BLaER1 treated with 17β-estradiol and CSF1 and Interleukin-3, amounts not matched to agents 10 nM and 100 nM (cell line): ENCODE measurements around the gene RAB29.
"Not testable (repeated sequence)": the region's sequence is repeated elsewhere in the genome, so short reads cannot be mapped to it uniquely, and the experiment has no call there.

ENCODE experiments used
- H3K27ac ChIP-seq, 11 experiments: shearing (Covaris generic); formaldehyde crosslinking; 2 replicates each; pipeline ENCODE4 v1.8.1; 2022
- H3K27me3 ChIP-seq, 11 experiments: shearing (Covaris generic); formaldehyde crosslinking; 2 replicates each; pipeline ENCODE4 v1.8.1; 2022
- H3K36me3 ChIP-seq, 11 experiments: shearing (Covaris generic); formaldehyde crosslinking; 2 replicates each; pipeline ENCODE4 v1.8.1; 2022
- H3K4me1 ChIP-seq, 10 experiments: shearing (Covaris generic); formaldehyde crosslinking; 2 replicates each; pipeline ENCODE4 v1.8.1; 2022
- H3K4me2 ChIP-seq, 11 experiments: shearing (Covaris generic); formaldehyde crosslinking; 2 replicates each; pipeline ENCODE4 v1.8.1; 2022
- H3K4me3 ChIP-seq, 10 experiments: shearing (Covaris generic); formaldehyde crosslinking; 2 replicates each; pipeline ENCODE4 v1.8.1; 2022
- H3K9ac ChIP-seq, 11 experiments: shearing (Covaris generic); formaldehyde crosslinking; 2 replicates each; pipeline ENCODE4 v1.8.1; 2022
- H3K9me3 ChIP-seq, 11 experiments: shearing (Covaris generic); formaldehyde crosslinking; replicated peaks in 1 of 11; 2 replicates each; pipeline ENCODE4 v1.8.1; 2022
- H4K20me1 ChIP-seq, 11 experiments: shearing (Covaris generic); formaldehyde crosslinking; 2 replicates each; pipeline ENCODE4 v1.8.1; 2022
- Cebpa-rat ChIP-seq, 11 experiments: shearing (Covaris generic); IDR thresholded peaks; 2 replicates each; pipeline ENCODE4 v1.8.1; 2022

The RAB29 gene, protein sequence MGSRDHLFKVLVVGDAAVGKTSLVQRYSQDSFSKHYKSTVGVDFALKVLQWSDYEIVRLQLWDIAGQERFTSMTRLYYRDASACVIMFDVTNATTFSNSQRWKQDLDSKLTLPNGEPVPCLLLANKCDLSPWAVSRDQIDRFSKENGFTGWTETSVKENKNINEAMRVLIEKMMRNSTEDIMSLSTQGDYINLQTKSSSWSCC

DNA sequence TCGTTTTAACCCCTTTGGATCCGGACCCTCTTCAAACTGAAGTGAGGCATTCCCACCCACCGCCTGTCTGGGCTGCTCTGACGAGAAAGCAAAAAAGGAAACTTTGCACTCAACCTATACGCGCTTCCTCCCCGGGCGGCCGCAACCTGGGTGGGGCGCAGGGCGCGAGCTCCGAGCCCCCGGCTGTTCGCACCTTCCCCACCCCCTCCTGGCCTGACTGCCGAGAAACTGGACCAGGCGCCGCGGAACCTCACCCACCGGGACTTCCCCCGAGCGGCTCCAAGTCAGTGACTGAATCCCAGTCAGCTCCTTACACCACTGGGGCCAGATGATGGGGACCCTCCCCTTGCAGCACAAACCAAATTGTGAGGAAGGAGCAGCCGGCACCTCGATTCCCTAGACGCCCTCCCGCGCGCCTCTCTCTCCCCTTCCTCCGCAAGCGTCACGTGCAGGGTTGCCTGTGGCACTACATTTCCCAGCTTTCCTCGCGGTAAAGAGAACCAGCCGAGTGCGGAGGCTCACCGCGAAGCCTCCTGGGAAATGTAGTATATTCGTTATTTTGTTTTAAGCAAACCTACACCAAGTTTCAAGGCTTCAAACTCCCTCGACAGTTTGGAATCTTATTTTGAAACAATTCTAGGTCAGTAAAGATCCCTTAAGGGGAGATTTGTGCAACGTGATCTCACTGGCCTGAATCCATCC is at the start of gene RAB29:
RAB29 (minus strand) TSS at position 468 of the 702 bp plus-strand sequence. CDS start 526 bp downstream, outside the sequence.
- no peak for TF ChIP-seq Cebpa-rat (IDR thresholded peaks at IDR 0.05)
- Histone ChIP-seq H3K27me3 (peaks cover 7 to 35% (median 32%) of the 10 kb centered on the region in 11 experiments; a peak in 20 of 22 replicates), H3K4me1 (peaks cover 32 to 68% (median 49%) of the 10 kb centered on the region in 10 experiments), H3K9me3 (peaks cover 0 to 15% (median 0%) of the 10 kb centered on the region in 11 experiments; a peak in 7 of 22 replicates), H3K4me2 (peak within 1 kb of the TSS; percentile 85 to 99 (median 97)), H3K4me3 (peak within 1 kb of the TSS; percentile 70 to 89 (median 78)), H4K20me1 (peaks cover 0 to 18% (median 0%) of the 10 kb centered on the region in 11 experiments; a peak in 2 of 22 replicates), H3K9ac (peak within 1 kb of the TSS; percentile 70 to 89 (median 82)), H3K27ac (peak within 1 kb of the TSS; percentile 60 to 85 (median 73)), H3K36me3 (peaks cover 0 to 13% (median 0%) of the 10 kb centered on the region in 11 experiments; a peak in 7 of 22 replicates)

DNA sequence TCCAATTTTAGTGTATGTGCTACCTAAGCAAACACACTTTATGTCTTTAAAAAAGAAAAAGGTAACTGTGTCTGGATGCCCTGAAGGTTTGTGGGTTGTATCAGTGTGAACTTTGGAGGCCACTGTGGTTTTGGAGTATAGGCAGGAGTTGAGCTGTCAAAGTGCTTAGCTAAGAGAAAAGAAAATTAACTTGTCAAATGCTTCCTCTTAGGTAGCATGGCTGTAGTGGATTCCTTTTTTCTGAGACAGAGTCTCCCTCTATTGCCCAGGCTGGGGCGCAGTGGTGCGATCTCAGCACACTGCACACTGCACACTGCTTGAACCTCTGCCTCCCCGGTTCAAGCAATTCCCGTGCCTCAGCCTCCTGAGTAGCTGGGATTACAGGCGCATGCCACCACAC is 48.9 kb upstream of the RAB29 start:
- Histone ChIP-seq H3K4me2 (peak overlapping the region in 2 of 11 experiments; percentile 8 to 9; a peak in 4 of 22 replicates), H3K36me3 (peaks cover 0 to 15% (median 8%) of the 10 kb centered on the region in 11 experiments; a peak in 5 of 22 replicates), H3K4me1 (peaks cover 0 to 26% (median 11%) of the 10 kb centered on the region in 10 experiments; a peak in 12 of 20 replicates), H3K4me3 (no peak overlapping the region), H3K27me3 (no peaks in the 10 kb centered on the region), H3K9ac (no peak overlapping the region), H3K27ac (peak overlapping the region in 1 of 11 experiments; percentile 4; a peak in 1 of 22 replicates), H4K20me1 (no peaks in the 10 kb centered on the region; a peak in 1 of 22 replicates), H3K9me3 (peaks cover 40 to 60% (median 52%) of the 10 kb centered on the region in 11 experiments)
- TF ChIP-seq Cebpa-rat (IDR thresholded peaks at IDR 0.05), result no peak

DNA sequence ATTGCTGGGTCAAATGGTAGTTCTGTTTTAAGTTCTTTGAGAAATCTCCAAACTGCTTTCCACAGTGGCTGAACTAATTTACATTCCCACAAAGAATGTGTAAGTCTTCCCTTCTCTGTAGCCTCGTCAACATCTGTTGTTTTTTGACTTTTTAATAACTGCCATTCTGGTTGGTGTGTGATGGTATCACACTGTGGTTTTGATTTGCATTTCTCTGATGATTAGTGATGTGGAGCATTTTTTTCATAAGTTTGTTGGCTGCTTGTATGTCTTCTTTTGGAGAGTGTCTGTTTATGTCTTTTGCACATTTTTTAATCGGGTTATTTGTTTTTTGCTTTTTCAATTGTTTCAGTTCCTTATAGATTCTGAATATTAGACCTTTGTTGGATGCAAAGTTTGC is 48.0 kb upstream of the RAB29 start:
- peaks cover 0 to 26% (median 11%) of the 10 kb centered on the region in 10 experiments; a peak in 12 of 20 replicates for H3K4me1 ChIP-seq
- H3K36me3 ChIP-seq, result peaks cover 0 to 15% (median 8%) of the 10 kb centered on the region in 11 experiments; a peak in 5 of 22 replicates
- H3K27me3 ChIP-seq, H4K20me1 ChIP-seq, H3K9ac ChIP-seq: not testable (repeated sequence)
- peak overlapping the region in 2 of 11 experiments; percentile 4 to 14; a peak in 1 of 22 replicates for H3K27ac ChIP-seq
- H3K9me3 ChIP-seq, result peaks cover 40 to 60% (median 52%) of the 10 kb centered on the region in 11 experiments
- peak overlapping the region in 2 of 11 experiments; percentile 5 to 14; a peak in 2 of 22 replicates for H3K4me2 ChIP-seq
- peak overlapping the region in 1 of 10 experiments; percentile 16; a peak in 1 of 20 replicates for H3K4me3 ChIP-seq

DNA sequence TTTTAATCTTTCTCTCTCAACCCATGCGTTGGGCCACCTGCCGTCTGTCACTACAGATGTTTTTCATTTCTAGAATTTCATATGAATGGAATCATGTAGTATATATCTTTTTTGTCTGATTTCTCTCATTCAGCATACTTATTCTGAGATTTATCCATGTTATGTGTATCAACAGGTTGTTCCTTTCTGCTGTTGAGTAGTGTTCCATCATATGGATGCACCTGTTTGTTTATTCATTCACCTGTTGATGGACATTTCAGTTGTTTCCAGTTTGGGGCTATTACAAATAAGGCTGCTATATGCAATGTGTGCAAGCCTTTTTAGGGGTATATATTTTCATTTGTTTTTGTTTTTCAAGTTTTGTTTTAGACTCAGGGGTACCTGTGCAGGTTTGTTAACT is 47.1 kb upstream of the RAB29 start:
- Histone ChIP-seq H3K4me1 (peaks cover 3 to 31% (median 11%) of the 10 kb centered on the region in 10 experiments; a peak in 19 of 20 replicates), H3K9ac (no peak overlapping the region), H3K4me2 (peak overlapping the region in 2 of 11 experiments; percentile 11 to 14; a peak in 4 of 22 replicates), H3K27me3 (no peaks in the 10 kb centered on the region), H4K20me1 (no peaks in the 10 kb centered on the region), H3K4me3 (no peak overlapping the region; a peak in 1 of 20 replicates), H3K27ac (peak overlapping the region in 1 of 11 experiments; percentile 14; a peak in 1 of 22 replicates), H3K9me3 (peaks cover 40 to 60% (median 52%) of the 10 kb centered on the region in 11 experiments), H3K36me3 (peaks cover 0 to 15% (median 8%) of the 10 kb centered on the region in 11 experiments; a peak in 5 of 22 replicates)
- no peak for TF ChIP-seq Cebpa-rat (IDR thresholded peaks at IDR 0.05)

DNA sequence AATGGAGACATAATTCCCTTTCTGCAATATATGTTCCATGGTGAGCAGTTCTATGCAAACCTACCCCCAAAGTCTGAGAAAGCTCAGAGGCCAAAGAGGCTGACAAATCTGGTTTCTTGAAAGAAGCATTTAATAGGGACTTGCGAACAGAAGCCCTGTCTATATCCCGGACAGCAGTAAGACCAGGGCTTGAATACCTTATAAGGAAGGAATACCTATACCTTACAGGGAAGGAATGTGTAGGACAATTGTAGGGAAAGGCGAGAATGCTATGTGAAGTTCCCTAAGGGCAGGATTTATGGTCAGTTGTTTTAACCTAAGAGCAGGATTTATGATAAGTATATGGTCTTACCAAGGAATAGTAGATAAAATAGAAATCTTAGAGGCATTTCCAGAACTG is 42.7 kb upstream of the RAB29 start:
- H3K9ac ChIP-seq, result no peak overlapping the region
- no peaks in the 10 kb centered on the region for H3K27me3 ChIP-seq
- H3K4me3 ChIP-seq, result no peak overlapping the region
- H3K27ac ChIP-seq, result no peak overlapping the region
- no peaks in the 10 kb centered on the region for H4K20me1 ChIP-seq
- peaks cover 0 to 15% (median 7%) of the 10 kb centered on the region in 11 experiments; a peak in 5 of 22 replicates for H3K36me3 ChIP-seq
- H3K4me2 ChIP-seq, result no peak overlapping the region
- peaks cover 17 to 58% (median 40%) of the 10 kb centered on the region in 10 experiments for H3K4me1 ChIP-seq
- no peak for TF ChIP-seq Cebpa-rat (IDR thresholded peaks at IDR 0.05)
- peaks cover 16 to 33% (median 22%) of the 10 kb centered on the region in 11 experiments for H3K9me3 ChIP-seq

DNA sequence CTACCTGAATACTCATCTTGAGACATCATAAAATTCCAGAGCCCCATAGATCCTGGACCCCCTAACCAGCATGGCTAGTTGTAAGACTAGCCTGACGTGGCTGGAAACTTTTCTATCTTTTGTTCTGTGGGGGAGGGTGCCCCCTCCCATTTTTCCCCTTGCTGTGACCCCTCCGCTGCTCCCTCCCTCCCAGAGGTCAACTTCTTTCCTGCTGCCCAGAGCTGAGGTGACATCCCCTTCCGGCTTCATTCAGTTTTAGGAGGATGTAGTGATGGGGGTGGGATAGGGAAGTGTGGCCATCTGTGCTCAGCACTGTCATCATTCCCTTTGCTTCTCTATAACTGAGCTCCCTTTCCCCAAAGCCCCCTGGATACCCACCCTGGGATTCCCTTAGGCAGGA is 42.1 kb upstream of the RAB29 start:
- Histone ChIP-seq H3K27me3 (no peaks in the 10 kb centered on the region), H3K36me3 (peaks cover 0 to 9% (median 3%) of the 10 kb centered on the region in 11 experiments; a peak in 4 of 22 replicates), H3K9me3 (peaks cover 9 to 26% (median 15%) of the 10 kb centered on the region in 11 experiments), H3K4me2 (peak overlapping the region in 9 of 11 experiments; percentile 64 to 98 (median 75); a peak in 18 of 22 replicates), H3K4me1 (peaks cover 17 to 52% (median 40%) of the 10 kb centered on the region in 10 experiments), H3K27ac (peak overlapping the region in 3 of 11 experiments; percentile 18 to 46 (median 41); a peak in 3 of 22 replicates), H3K4me3 (no peak overlapping the region), H4K20me1 (peaks cover 0 to under 1% (median 0%) of the 10 kb centered on the region in 11 experiments; a peak in 1 of 22 replicates), H3K9ac (no peak overlapping the region)
- no peak for TF ChIP-seq Cebpa-rat (IDR thresholded peaks at IDR 0.05)

DNA sequence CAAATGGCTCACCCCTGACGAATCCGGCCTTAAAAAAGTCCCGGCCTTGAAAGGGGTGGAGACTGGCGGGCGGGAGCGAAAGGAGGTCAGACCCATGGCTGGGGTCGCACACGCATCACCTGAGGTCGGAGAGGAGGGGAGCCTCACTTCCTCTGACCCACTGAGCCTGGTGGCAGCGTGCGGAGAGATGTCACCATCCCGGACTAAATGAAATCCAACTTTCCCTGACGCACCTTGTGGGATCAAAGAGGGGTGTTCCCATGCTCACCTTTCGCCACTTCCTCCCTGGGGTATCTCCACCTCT is 38.4 kb upstream of the RAB29 start:
- no peaks in the 10 kb centered on the region for H3K27me3 ChIP-seq
- H3K9ac ChIP-seq, result peak overlapping the region; percentile 80 to 90 (median 87)
- peak overlapping the region in 10 of 11 experiments; percentile 75 to 89 (median 82); a peak in 19 of 22 replicates for H3K27ac ChIP-seq
- H4K20me1 ChIP-seq, result peaks cover 0 to 37% (median 28%) of the 10 kb centered on the region in 11 experiments; a peak in 17 of 22 replicates
- H3K4me2 ChIP-seq, result peak overlapping the region; percentile 82 to 99 (median 93)
- no peak for TF ChIP-seq Cebpa-rat (IDR thresholded peaks at IDR 0.05)
- no peaks in the 10 kb centered on the region for H3K9me3 ChIP-seq
- H3K4me1 ChIP-seq, result peaks cover 52 to 80% (median 75%) of the 10 kb centered on the region in 10 experiments
- peaks cover 7 to 23% (median 18%) of the 10 kb centered on the region in 11 experiments; a peak in 21 of 22 replicates for H3K36me3 ChIP-seq
- H3K4me3 ChIP-seq, result peak overlapping the region; percentile 79 to 98 (median 88)

DNA sequence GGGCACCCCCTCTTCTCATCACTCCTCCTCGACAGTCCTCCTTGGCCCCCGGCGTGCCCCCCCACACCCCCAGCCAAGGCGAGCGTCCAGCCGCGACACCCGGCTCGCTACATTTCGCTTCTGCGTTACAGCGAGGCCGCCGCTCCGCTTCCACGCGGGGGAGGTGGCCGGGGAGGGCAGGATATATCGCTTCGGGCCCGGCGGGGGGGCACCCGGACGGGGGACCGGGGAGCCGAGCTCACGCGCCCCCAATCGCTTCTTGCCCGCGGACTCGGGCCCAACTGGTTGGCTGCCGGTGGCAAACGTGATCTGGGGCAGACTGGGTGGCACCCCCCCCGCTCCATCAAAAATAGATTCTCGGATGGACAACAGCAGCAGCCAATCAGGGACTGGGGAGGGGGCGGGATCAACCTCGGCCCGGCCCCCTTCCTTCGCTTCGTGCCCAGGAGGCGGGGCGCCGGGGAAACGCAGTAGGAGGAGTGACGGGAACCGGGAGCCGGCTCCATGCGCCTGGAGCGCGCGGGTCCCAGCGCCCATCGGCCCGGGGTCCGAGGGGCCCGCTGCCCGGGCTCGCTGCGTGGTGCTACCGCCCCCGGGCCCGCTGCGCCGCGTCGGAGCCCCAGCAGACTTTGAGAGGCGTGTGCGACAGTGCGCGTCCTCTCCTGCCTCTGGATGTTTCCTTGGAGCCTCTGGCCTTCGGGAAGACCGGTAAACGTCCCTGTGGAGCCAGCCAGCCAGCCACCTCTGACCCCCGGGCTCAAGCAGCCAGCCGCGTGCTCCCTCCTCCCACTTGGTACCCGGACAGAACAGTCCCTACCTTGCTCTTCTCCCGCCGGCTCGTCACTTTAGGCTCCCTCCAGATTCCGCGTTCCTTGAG is 37.8 kb upstream of the RAB29 start, which contains the start of gene SLC41A1:
SLC41A1 (minus strand) TSS at position 321 of the 877 bp plus-strand sequence. CDS start 2,757 bp downstream, outside the sequence.
- Histone ChIP-seq H3K36me3 (peaks cover 7 to 29% (median 24%) of the 10 kb centered on the region in 11 experiments; a peak in 21 of 22 replicates), H3K27me3 (no peaks in the 10 kb centered on the region), H3K9ac (peak within 1 kb of the TSS; percentile 80 to 90 (median 87)), H3K4me1 (peaks cover 57 to 86% (median 81%) of the 10 kb centered on the region in 10 experiments), H3K27ac (peak within 1 kb of the TSS; percentile 64 to 89 (median 81); a peak in 21 of 22 replicates), H3K4me2 (peak within 1 kb of the TSS; percentile 82 to 99 (median 93)), H4K20me1 (peaks cover 0 to 43% (median 34%) of the 10 kb centered on the region in 11 experiments; a peak in 17 of 22 replicates), H3K4me3 (peak within 1 kb of the TSS; percentile 79 to 98 (median 88)), H3K9me3 (no peaks in the 10 kb centered on the region)
- no peak for TF ChIP-seq Cebpa-rat (IDR thresholded peaks at IDR 0.05)
